Tibial artery (tissue), 4 donors: ENCODE data around the gene PRKG1.
A peak's percentile ranks its signal among the peaks of the same experiment; 100 is the strongest.

Source experiments
- DNase-seq, 2 donors: peaks; one replicate each; pipeline ENCODE4 v3.0.0-alpha.2; 2019
- H3K27ac ChIP-seq, 2 donors: fragments of 200-600 bp; sonication (generic) in 1 of 2; 1 replicate in 1 of 2; 2 replicates in 1 of 2; pipeline ENCODE4 v1.5.1; 2018 to 2019; ENCODE audit warnings: mild to moderate bottlenecking in 1 of 2
- H3K27me3 ChIP-seq, 2 donors: fragments of 200-600 bp; sonication (generic) in 1 of 2; one replicate each; pipeline versions ENCODE4 v1.5.1 to v1.6.0; 2016 to 2019
- H3K36me3 ChIP-seq, 3 donors: fragments of 200-600 bp; sonication (generic) in 2 of 3; one replicate each; pipeline ENCODE4 v1.5.1; 2016 to 2019; ENCODE audit warnings: mild to moderate bottlenecking in 2 of 3
- H3K4me1 ChIP-seq, 4 donors: fragments of 200-600 bp; sonication (generic) in 2 of 4; 1 replicate in 3 of 4; 2 replicates in 1 of 4; pipeline ENCODE4 v1.5.1; 2016 to 2019
- H3K4me3 ChIP-seq, 2 donors: fragments of 200-600 bp; sonication (generic) in 1 of 2; 1 replicate in 1 of 2; 2 replicates in 1 of 2; pipeline ENCODE4 v1.5.1; 2018 to 2019; ENCODE audit warnings: mild to moderate bottlenecking in 2 of 2
- H3K9me3 ChIP-seq, 3 donors: fragments of 200-600 bp; sonication (generic) in 1 of 3; one replicate each; pipeline ENCODE4 v1.5.1; 2016 to 2019
- CTCF ChIP-seq, 2 experiments: fragments of 200-600 bp in 1 of 2; fragments of 450-650 bp in 1 of 2; IDR thresholded peaks; one replicate each; pipeline ENCODE4 v1.5.1; 2017 to 2019; ENCODE audit warnings: antibody characterized with exemption in 2 of 2, mild to moderate bottlenecking in 1 of 2, moderate library complexity in 1 of 2
- intact Hi-C: fragments of 100-400 bp; cut with DNase I; formaldehyde crosslinking; loops from one replicate; pipeline ENCODE4 v1.15.0; 2023; ENCODE audit warnings: low total_unique reads

The PRKG1 gene

GRCh38 chr10:51074238-51075028, at the start of gene PRKG1:
PRKG1 (plus strand) TSS chr10:51074487.
- H3K9me3 ChIP-seq = no peaks in the 10 kb centered on the region
- no peaks in the 10 kb centered on the region for H3K36me3 ChIP-seq
- H3K4me3 ChIP-seq = peak within 1 kb of the TSS; percentile 71 to 86
- DNase-seq = peak; percentile 84 to 88
- H3K27ac ChIP-seq = peak within 1 kb of the TSS; percentile 82 to 92
- H3K4me1 ChIP-seq = peaks cover 0 to 57% (median 8%) of the 10 kb centered on the region in 4 donors
- H3K27me3 ChIP-seq = no peaks in the 10 kb centered on the region
- TF ChIP-seq CTCF (IDR thresholded peaks at IDR 0.05) = no peak
- intact Hi-C loops = loop anchor here (10.0 kb wide), 1 partner anchor 350 kb away; no protein-coding TSS in a partner anchor

- no peak for DNase-seq
- intact Hi-C loops = no loop called here
- H3K4me1 ChIP-seq = peaks cover 0 to 100% (median 66%) of the 10 kb centered on the region in 4 donors
- no peak for TF ChIP-seq CTCF (IDR thresholded peaks at IDR 0.05)
- peak overlapping the region; percentile 79 to 82 for H3K27ac ChIP-seq
- H3K4me3 ChIP-seq = no peak overlapping the region
- H3K27me3 ChIP-seq = no peaks in the 10 kb centered on the region
- no peaks in the 10 kb centered on the region for H3K36me3 ChIP-seq
- H3K9me3 ChIP-seq = no peaks in the 10 kb centered on the region
Measured at GRCh38 chr10:51028420-51028819, 45.9 kb upstream of the PRKG1 start.

- TF ChIP-seq CTCF (IDR thresholded peaks at IDR 0.05) = no peak
- Histone ChIP-seq H3K27me3 (no peaks in the 10 kb centered on the region), H3K27ac (peak overlapping the region; percentile 79 to 82), H3K4me1 (peaks cover 0 to 100% (median 62%) of the 10 kb centered on the region in 4 donors), H3K4me3 (no peak overlapping the region), H3K36me3 (no peaks in the 10 kb centered on the region), H3K9me3 (no peaks in the 10 kb centered on the region)
- intact Hi-C loops = no loop called here
- DNase-seq = no peak
Measured at GRCh38 chr10:51029172-51029641, 45.1 kb upstream of the PRKG1 start.

- no peaks in the 10 kb centered on the region for H3K27me3 ChIP-seq
- no peak for DNase-seq
- H3K9me3 ChIP-seq = no peaks in the 10 kb centered on the region
- peak overlapping the region; percentile 79 to 82 for H3K27ac ChIP-seq
- TF ChIP-seq CTCF (IDR thresholded peaks at IDR 0.05) = no peak
- intact Hi-C loops = no loop called here
- H3K4me1 ChIP-seq = peaks cover 0 to 96% (median 54%) of the 10 kb centered on the region in 4 donors
- H3K4me3 ChIP-seq = no peak overlapping the region
- H3K36me3 ChIP-seq = no peaks in the 10 kb centered on the region
Measured at GRCh38 chr10:51030480-51030879, 43.8 kb upstream of the PRKG1 start.

- no peak for DNase-seq
- Histone ChIP-seq H3K4me1 (peaks cover 0 to 92% (median 46%) of the 10 kb centered on the region in 4 donors), H3K4me3 (no peak overlapping the region), H3K27me3 (no peaks in the 10 kb centered on the region), H3K27ac (peak overlapping the region; percentile 79 to 82), H3K36me3 (no peaks in the 10 kb centered on the region), H3K9me3 (no peaks in the 10 kb centered on the region)
- intact Hi-C loops = no loop called here
- TF ChIP-seq CTCF (IDR thresholded peaks at IDR 0.05) = peak in 1 of 2 experiments; percentile 4
Measured at GRCh38 chr10:51031950-51032349, 42.3 kb upstream of the PRKG1 start.
